ENCODE results near the gene MLIP.

DNA sequence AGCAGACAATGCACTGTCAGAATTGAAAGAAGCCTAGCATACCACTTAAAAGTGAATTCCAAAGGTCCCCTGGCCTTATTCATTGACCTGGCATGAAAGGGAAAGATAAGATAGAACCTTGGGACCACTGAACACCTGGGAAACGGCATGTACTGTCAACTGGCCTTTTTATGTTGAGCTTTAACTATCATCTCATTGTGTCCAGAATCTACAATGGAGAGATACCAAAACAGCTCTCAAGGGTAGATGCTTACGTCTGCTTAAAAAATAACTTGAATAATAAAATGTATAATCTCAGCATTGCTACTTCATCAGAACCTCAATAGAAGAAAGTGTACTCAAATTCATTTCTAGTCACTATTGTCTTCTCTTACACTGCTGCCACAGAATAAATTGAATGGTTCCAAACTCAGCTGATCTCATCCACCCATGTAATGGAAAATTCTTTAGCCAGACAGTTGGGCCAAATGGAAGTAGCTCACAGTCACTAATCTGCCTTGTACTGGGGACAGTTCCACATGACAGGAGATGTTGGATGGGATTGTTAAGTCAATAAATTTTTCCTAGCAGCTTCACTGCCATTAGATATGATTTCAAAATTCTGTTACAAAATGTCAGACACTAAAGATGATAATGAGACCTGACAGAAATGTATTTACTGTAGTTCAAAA lies 93.8 kb downstream of the MLIP start:
- TF ChIP-seq, protein P1, sequence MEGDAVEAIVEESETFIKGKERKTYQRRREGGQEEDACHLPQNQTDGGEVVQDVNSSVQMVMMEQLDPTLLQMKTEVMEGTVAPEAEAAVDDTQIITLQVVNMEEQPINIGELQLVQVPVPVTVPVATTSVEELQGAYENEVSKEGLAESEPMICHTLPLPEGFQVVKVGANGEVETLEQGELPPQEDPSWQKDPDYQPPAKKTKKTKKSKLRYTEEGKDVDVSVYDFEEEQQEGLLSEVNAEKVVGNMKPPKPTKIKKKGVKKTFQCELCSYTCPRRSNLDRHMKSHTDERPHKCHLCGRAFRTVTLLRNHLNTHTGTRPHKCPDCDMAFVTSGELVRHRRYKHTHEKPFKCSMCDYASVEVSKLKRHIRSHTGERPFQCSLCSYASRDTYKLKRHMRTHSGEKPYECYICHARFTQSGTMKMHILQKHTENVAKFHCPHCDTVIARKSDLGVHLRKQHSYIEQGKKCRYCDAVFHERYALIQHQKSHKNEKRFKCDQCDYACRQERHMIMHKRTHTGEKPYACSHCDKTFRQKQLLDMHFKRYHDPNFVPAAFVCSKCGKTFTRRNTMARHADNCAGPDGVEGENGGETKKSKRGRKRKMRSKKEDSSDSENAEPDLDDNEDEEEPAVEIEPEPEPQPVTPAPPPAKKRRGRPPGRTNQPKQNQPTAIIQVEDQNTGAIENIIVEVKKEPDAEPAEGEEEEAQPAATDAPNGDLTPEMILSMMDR (IDR thresholded peaks at IDR 0.05): no peak
- TF ChIP-seq EZH2 (IDR thresholded peaks at IDR 0.05) (no peak), EZH2phosphoT487 (IDR thresholded peaks at IDR 0.05) (no peak)

Data from neural progenitor cell (in vitro differentiated cells).